Measurements from ENCODE around the gene HIPK4.

DNA sequence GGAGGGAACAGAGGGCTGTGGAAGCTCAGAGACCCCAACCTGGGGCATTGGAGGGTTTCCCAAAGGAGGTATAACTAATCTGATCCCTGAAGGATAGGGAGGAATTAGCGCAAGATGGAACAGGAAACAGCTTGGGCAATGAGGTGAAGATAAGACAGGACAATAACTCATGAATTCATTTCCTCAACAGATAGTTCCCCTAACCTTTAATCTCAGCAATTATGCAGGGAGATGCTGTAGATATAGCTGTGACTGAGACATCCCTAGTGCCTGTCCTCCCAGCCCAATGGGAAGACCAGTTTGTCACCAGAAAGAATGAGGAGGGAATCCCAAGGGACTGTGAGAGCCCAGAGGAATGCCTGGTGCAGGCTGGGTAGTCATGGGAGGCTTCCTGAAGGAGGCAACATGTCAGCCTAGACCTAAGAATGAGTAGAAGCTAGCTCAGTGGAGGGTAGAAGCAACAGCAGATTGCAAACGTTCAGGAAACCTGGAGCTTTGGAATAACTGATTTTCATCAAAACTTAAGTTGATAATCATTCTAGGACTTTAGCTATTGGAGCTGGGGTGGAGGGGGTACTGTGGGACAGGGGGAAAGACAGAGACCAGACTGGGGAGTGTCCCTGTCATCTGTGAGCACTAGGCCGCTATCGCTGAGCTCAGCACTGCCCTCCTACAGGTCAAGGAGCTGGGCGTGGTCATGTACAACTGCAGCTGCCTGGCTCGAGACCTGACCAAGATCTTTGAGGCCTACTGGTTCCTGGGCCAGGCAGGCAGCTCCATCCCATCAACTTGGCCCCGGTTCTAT lies 18.8 kb downstream of the HIPK4 start:
- TF ChIP-seq ZNF70 (CRISPR knock-in tag; IDR thresholded peaks at IDR 0.05) (no peak), CSDC2 (CRISPR knock-in tag; IDR thresholded peaks at IDR 0.05) (no peak), ZNF565 (CRISPR knock-in tag; conservative IDR thresholded peaks at IDR 0.05; ENCODE audit: low read depth) (no peak), ISL1 (CRISPR knock-in tag; IDR thresholded peaks at IDR 0.05) (no peak), ZFP30 (CRISPR knock-in tag; IDR thresholded peaks at IDR 0.05) (no peak), ZFP3 (CRISPR knock-in tag; IDR thresholded peaks at IDR 0.05) (no peak), TOX (CRISPR knock-in tag; IDR thresholded peaks at IDR 0.05; ENCODE audit: borderline replicate concordance) (no peak), ESRRG (CRISPR knock-in tag; IDR thresholded peaks at IDR 0.05) (no peak), SNAI2 (CRISPR knock-in tag; IDR thresholded peaks at IDR 0.05) (no peak)
- TF ChIP-seq, protein P1, sequence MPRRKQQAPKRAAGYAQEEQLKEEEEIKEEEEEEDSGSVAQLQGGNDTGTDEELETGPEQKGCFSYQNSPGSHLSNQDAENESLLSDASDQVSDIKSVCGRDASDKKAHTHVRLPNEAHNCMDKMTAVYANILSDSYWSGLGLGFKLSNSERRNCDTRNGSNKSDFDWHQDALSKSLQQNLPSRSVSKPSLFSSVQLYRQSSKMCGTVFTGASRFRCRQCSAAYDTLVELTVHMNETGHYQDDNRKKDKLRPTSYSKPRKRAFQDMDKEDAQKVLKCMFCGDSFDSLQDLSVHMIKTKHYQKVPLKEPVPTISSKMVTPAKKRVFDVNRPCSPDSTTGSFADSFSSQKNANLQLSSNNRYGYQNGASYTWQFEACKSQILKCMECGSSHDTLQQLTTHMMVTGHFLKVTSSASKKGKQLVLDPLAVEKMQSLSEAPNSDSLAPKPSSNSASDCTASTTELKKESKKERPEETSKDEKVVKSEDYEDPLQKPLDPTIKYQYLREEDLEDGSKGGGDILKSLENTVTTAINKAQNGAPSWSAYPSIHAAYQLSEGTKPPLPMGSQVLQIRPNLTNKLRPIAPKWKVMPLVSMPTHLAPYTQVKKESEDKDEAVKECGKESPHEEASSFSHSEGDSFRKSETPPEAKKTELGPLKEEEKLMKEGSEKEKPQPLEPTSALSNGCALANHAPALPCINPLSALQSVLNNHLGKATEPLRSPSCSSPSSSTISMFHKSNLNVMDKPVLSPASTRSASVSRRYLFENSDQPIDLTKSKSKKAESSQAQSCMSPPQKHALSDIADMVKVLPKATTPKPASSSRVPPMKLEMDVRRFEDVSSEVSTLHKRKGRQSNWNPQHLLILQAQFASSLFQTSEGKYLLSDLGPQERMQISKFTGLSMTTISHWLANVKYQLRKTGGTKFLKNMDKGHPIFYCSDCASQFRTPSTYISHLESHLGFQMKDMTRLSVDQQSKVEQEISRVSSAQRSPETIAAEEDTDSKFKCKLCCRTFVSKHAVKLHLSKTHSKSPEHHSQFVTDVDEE (CRISPR knock-in tag; IDR thresholded peaks at IDR 0.05): no peak
- TF ChIP-seq, protein P2, sequence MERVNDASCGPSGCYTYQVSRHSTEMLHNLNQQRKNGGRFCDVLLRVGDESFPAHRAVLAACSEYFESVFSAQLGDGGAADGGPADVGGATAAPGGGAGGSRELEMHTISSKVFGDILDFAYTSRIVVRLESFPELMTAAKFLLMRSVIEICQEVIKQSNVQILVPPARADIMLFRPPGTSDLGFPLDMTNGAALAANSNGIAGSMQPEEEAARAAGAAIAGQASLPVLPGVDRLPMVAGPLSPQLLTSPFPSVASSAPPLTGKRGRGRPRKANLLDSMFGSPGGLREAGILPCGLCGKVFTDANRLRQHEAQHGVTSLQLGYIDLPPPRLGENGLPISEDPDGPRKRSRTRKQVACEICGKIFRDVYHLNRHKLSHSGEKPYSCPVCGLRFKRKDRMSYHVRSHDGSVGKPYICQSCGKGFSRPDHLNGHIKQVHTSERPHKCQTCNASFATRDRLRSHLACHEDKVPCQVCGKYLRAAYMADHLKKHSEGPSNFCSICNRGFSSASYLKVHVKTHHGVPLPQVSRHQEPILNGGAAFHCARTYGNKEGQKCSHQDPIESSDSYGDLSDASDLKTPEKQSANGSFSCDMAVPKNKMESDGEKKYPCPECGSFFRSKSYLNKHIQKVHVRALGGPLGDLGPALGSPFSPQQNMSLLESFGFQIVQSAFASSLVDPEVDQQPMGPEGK (CRISPR knock-in tag; IDR thresholded peaks at IDR 0.05; ENCODE audit: borderline replicate concordance): no peak
